ENCODE data around the gene CLEC2A. TPM values are rescaled to one million over a fixed set of nuclear protein-coding genes. Genes with fewer than 3 reads are reported as not detected.

The CLEC2A gene
- total RNA-seq, 1 donor from 2014 or later = not detected

- ATAC-seq (no peak), DNase-seq (ENCODE audit: low spot score) (no peak)
Measured at GRCh38 chr12:9935026-9935425, 2.9 kb upstream of the CLEC2A start.

- DNase-seq (ENCODE audit: low spot score) = no peak
Measured at GRCh38 chr12:9933958-9934357, 1.8 kb upstream of the CLEC2A start.

DNA sequence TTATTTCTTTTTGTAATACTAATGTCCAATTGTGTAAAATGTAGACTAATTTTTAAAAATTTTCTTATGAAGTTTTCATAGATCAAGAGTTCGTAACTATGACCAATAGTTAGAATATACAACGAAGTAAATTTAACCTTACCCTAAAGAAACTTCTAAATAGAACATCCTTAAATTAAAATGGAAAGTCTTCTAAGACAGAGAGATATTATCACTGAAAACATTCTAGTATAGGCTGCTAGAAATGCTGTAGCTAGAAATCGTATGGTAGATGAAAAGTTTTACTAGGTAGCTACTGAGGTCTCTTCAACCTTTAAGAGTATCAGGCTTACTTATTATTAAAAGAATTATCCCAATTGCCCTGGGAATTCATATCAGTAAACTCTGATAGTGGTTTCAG lies 925 bp downstream of the CLEC2A start:
- DNase-seq (ENCODE audit: low spot score) (no peak), ATAC-seq (no peak)

More at GRCh38 chr12:9933958-9934357, 1.8 kb upstream of the CLEC2A start:
- ATAC-seq = no peak

DNA sequence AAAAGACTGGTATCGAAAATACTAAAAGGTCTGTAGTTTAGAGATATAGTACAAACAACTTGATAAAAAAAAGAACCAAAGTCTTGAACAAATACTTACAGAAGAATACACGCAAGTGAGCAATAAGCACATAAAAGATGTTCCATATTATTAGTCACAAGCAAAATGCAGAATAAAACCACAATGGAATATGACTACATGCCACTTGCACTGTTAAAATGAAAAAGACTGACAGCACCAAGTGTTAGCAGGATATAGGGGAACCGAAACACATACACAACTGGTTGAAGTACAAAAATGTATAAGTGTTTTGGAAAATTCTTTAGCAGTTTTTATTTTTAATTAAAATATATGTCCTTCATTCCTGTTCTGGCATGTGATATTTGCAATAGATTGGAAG lies 3.6 kb downstream of the CLEC2A start:
- DNase-seq (ENCODE audit: low spot score) = no peak
- ATAC-seq = no peak

- DNase-seq (ENCODE audit: low spot score) (no peak), ATAC-seq (no peak)
Measured at GRCh38 chr12:9926876-9927275, 5.3 kb downstream of the CLEC2A start.

DNA sequence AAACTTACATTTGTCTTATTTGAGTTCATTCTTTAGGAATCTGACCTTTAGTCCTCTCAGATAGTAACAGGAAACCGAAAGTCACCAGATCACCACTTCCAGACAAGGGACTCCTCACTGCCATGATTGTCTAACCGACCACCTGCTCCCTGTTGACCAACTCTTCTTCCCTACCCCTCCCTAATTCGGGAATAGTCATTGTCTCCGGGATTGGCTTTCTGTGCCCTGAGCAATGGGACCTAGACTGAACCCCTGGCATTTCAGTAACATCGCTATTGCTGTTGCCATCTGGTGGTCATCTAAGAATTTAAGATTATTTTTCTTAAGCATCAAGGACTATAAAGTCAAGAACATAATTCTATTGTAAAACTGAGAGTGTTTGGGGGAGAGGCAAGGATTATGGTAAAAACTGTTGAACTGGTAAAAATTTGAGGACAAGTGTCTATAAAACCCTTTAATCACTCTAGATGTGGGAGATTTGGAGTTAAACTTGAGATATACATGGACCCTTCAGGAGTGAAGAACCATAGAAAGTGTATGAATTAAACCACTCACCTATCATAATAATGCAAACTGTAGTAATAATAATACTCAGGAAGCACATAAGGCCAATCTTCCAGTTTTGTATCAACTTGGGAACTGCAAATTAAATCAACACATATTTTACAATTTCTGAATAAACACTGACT lies 6.3 kb downstream of the CLEC2A start:
- ATAC-seq (peak; percentile 95), DNase-seq (ENCODE audit: low spot score) (no peak)

DNA sequence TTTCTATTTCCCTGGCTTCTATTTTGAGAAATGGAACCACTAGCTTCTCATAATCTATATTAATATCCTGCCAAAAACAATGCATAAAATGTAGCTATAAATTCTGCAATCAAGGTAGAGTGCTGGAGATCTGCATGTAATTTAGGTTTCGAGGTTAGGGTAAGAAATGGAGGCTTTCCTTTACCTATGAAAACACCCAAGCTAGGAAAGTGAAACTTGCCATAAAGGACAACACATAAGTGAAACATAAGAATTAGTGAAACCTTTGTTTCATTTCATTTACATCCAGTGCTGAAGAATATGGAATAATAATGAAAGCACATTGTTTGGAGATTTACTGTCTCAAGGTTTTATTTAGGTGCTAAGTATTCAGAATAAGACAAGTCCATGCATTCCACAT lies 9.7 kb downstream of the CLEC2A start:
- ATAC-seq (no peak), DNase-seq (ENCODE audit: low spot score) (no peak)

DNA sequence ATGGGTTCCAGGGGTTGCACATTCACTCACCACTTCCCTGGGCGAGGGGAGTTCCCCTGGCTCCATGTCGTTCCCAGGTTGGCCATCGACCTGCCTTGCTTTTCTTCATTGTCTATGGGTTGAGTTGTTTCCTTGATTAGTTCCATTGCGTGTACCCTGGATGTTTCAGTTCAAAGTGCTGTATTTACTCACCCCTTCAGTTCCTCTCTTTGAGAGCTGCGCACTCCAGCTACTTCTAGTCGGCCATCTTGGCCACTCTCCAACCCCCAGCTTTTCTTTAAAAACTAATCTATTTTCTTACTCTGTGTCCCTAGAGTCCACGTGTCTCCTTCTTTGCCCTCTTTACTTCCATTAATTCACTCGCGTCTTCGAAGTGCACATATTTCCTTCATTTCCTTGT lies 11.7 kb downstream of the CLEC2A start:
- no peak for DNase-seq (ENCODE audit: low spot score)
- no peak for ATAC-seq

- no peak for ATAC-seq
- no peak for DNase-seq (ENCODE audit: low spot score)
Measured at GRCh38 chr12:9919443-9919842, 12.7 kb downstream of the CLEC2A start.

DNA sequence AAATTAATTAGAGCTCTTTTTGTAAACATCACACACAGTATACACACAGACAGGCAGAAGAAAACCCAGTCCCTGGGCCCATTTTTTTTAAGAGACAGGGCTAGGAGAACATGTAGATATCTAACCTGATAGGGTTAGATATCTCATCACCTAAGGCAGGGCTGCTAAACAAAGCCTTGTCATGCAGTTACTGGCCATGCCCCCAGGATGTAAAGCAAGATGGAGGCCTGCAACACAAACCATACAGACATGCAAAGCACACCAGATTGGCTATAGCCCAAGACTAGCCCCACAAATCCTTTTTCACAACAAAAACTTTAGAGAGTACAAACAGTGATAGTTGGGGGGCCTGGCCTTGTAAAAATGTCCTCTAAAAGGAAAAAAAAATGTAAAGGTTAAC lies 20.5 kb downstream of the CLEC2A start:
- ATAC-seq (no peak), DNase-seq (ENCODE audit: low spot score) (no peak)

- no peak for ATAC-seq
- DNase-seq (ENCODE audit: low spot score) = no peak
Measured at GRCh38 chr12:9910716-9911421, 21.3 kb downstream of the CLEC2A start.

- DNase-seq (ENCODE audit: low spot score) = no peak
- no peak for ATAC-seq
Measured at GRCh38 chr12:9909724-9910123, 22.4 kb downstream of the CLEC2A start.

DNA sequence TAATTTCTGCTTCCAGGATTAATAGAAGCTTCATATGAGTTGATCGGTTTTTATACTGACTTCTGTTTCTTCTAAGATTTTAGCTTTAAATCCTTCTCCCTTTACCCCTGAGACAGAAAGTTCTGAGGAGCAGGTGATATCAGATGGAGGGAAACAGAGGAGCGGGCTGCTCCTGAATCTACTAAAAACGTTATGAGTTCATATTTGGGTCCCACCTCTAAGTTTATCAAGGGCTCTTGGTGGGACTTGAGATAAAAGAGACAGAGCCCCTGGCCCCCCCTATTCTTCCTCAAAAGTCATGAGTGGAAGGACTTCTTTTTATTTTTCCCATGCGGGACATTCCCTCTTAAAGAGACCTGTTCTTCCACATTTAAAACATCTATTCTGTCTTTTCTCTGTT lies 23.8 kb downstream of the CLEC2A start:
- no peak for ATAC-seq

DNA sequence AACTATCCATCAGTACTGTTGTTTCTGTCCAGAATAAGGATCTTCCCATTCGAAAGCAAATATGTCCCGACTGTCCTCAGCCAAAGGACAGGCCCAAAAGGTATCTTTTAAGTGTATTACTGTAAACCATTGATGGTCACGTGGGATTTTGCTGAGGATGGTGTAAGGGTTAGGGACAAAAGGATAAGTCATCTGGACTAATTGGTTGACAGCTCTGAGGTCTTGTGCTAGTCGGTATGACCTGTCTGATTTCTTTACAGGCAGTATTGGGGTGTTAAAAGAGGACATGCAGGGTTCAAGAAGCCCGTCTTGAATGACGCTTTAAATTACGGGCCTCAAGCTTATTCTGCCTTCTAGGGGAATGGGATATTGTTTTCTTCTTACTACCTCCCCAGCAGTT lies 24.4 kb downstream of the CLEC2A start:
- ATAC-seq = no peak
- no peak for DNase-seq (ENCODE audit: low spot score)

More for the DNA sequence above, 23.8 kb downstream of the CLEC2A start:
- no peak for DNase-seq (ENCODE audit: low spot score)

DNA sequence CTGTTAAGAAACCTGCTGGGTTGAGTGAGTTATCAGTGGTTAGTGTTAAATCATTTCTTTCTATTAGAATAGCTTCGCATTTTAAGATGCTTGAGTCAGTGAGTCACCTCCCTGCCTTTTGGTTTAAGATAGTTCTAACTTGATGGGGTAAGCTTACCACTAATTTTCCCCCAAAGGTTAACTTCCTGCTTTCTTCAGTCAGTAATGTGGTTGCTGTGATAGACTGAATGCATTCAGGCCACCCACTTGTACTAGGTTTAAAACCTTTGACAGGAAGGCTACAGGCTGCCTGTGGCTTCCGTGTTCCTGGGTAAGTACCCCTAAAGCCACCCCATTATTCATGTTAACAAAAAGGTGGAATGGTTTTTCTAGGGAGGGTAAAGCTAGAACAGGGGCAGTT lies 25.3 kb downstream of the CLEC2A start:
- DNase-seq (ENCODE audit: low spot score) (no peak), ATAC-seq (no peak)

GRCh38 chr12:9902539-9903228 lies 29.5 kb downstream of the CLEC2A start:
- no peak for ATAC-seq

GRCh38 chr12:9900930-9901329 lies 31.2 kb downstream of the CLEC2A start:
- DNase-seq (ENCODE audit: low spot score) = no peak
- ATAC-seq = peak; percentile 62

More at GRCh38 chr12:9902539-9903228, 29.5 kb downstream of the CLEC2A start:
- DNase-seq (ENCODE audit: low spot score) = no peak

- ATAC-seq (no peak), DNase-seq (ENCODE audit: low spot score) (no peak)
Measured at GRCh38 chr12:9899209-9899608, 33.0 kb downstream of the CLEC2A start.

GRCh38 chr12:9897535-9897934 lies 34.6 kb downstream of the CLEC2A start:
- no peak for ATAC-seq
- no peak for DNase-seq (ENCODE audit: low spot score)

DNA sequence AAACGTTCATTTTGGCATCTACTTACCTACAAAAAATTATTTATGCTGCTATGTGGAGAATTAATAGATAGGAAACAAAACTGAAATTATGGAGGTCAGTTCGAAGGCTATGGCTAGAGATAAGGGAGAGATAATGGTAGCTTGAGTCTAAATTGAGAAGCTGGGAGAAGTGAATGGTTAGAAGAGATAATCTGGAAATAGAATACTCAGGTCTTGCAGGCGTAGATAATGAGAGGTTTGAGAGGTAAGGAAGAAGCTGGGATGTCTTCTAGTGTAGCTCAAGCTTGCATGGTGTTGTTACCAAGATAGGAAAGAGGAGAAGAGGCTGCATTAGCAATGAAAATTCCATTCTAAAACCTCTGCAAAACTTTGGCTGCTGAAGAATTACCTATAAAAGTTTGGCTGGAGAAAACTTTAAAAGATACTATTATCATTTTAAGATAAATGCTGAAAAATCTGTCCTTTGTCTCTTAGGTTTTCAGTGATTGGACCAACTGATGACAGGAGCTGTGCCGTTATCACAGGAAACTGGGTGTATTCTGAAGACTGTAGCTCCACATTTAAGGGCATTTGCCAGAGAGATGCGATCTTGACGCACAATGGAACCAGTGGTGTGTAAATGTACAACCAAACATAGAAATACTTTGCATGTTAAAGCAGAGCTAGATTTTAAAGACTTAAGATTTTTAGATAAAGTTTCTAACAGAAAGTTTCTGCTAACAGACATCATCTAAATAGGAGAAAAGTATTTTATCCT lies 36.8 kb downstream of the CLEC2A start:
- no peak for DNase-seq (ENCODE audit: low spot score)
- no peak for ATAC-seq

DNA sequence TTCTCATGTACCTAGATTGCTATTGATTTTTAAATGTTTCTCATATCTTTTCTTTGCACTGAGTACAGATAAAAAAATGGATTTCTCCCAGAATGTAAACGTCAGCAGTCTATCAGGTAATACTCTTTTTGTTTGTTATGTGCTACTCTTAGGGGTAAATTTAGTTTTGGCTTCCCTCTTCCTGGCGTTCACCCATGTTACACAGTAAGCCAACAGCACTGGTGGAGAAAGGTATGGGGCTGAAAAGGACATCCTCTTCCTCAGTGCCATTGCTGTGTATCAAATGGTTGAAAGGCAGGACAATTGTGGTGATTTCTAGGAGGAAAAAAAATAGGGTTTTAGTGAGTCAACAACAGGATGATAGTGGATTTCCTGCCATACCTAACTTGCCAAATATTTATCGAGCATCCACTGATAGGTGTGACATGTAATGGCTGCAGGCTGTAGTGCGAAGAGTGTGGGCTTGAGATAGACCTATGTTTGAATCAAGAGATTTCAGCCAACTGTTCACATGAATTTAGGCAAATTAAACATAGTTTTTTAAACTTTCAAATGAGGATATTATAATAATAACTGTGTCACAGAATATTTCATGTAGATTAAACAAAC lies 43.4 kb downstream of the CLEC2A start:
- no peak for DNase-seq (ENCODE audit: low spot score)
- ATAC-seq = no peak

Measured in left lobe of liver (tissue), 2 donors.